DND-41 (cell line): ENCODE measurements around the gene ERO1B.

Experiments
- EZH2 ChIP-seq: IDR thresholded peaks from 3 replicates; pipeline ENCODE4 v1.6.1; 2012; ENCODE audit warnings: borderline replicate concordance, low read depth, mild to moderate bottlenecking, moderate library complexity, low read length, inconsistent platforms; ENCODE audit not compliant: severe bottlenecking
- TF ChIP-seq, protein P1 (sequence below): IDR thresholded peaks from 2 replicates; pipeline ENCODE4 v1.5.1; 2012; ENCODE audit warnings: borderline replicate concordance, low read length, moderate library complexity, mild to moderate bottlenecking; ENCODE audit not compliant: poor library complexity, severe bottlenecking; ENCODE audit errors: extremely low read depth

DNA sequence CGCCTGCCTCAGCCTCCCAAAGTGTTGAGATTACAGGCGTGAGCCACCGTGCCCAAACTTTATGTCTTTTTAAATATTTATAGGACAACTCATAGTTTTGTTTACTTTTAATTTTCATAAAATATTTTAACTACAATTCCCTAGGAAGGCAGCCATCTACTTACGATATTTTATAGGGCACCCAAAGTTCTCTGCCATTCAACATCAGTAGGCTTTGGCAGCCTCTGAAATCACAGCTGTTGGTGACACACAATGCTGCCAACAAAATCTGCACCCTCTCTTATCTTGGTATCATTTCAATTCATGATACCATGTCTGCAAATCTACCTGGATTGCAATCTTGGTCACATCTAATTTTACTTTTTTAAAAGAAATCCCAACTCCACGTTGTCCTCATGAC is 27.1 kb upstream of the ERO1B start:
- no peak for TF ChIP-seq EZH2
- TF ChIP-seq, protein P1, sequence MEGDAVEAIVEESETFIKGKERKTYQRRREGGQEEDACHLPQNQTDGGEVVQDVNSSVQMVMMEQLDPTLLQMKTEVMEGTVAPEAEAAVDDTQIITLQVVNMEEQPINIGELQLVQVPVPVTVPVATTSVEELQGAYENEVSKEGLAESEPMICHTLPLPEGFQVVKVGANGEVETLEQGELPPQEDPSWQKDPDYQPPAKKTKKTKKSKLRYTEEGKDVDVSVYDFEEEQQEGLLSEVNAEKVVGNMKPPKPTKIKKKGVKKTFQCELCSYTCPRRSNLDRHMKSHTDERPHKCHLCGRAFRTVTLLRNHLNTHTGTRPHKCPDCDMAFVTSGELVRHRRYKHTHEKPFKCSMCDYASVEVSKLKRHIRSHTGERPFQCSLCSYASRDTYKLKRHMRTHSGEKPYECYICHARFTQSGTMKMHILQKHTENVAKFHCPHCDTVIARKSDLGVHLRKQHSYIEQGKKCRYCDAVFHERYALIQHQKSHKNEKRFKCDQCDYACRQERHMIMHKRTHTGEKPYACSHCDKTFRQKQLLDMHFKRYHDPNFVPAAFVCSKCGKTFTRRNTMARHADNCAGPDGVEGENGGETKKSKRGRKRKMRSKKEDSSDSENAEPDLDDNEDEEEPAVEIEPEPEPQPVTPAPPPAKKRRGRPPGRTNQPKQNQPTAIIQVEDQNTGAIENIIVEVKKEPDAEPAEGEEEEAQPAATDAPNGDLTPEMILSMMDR: no peak
